Subcutaneous abdominal adipose tissue (tissue), 5 donors: ENCODE data around the gene CDK13.

Experiments
- H3K27ac ChIP-seq: one replicate; pipeline ENCODE4 v1.7.0; 2013; ENCODE audit warnings: low read depth, mild to moderate bottlenecking, inconsistent platforms, low read length, moderate library complexity
- H3K27me3 ChIP-seq, 5 donors: one replicate each; pipeline ENCODE4 v1.7.0; 2013; ENCODE audit warnings: low read length in 5 of 5, inconsistent platforms in 1 of 5; ENCODE audit not compliant: control insufficient read depth in 5 of 5, insufficient read depth in 4 of 5
- H3K36me3 ChIP-seq, 5 donors: one replicate each; pipeline ENCODE4 v1.7.0; 2013; ENCODE audit warnings: low read length in 5 of 5; ENCODE audit not compliant: control insufficient read depth in 5 of 5, insufficient read depth in 5 of 5
- H3K4me1 ChIP-seq, 5 donors: one replicate each; pipeline ENCODE4 v1.7.0; 2013; ENCODE audit warnings: low read length in 5 of 5, mild to moderate bottlenecking in 3 of 5, moderate library complexity in 1 of 5; ENCODE audit not compliant: control insufficient read depth in 5 of 5, insufficient read depth in 5 of 5
- H3K4me3 ChIP-seq, 5 donors: one replicate each; pipeline ENCODE4 v1.7.0; 2013; ENCODE audit warnings: low read length in 5 of 5, low read depth in 1 of 5
- H3K9ac ChIP-seq, 5 donors: one replicate each; pipeline ENCODE4 v1.7.0; 2013; ENCODE audit warnings: low read length in 5 of 5, mild to moderate bottlenecking in 4 of 5, moderate library complexity in 3 of 5
- H3K9me3 ChIP-seq, 5 donors: one replicate each; pipeline ENCODE4 v1.7.0; 2013; ENCODE audit warnings: low read length in 5 of 5; ENCODE audit not compliant: control insufficient read depth in 5 of 5
- donor health status: healthy.
- donor health status: healthy.
- donor health status: healthy.
- donor health status: healthy.
- donor health status: healthy.

The CDK13 gene

DNA sequence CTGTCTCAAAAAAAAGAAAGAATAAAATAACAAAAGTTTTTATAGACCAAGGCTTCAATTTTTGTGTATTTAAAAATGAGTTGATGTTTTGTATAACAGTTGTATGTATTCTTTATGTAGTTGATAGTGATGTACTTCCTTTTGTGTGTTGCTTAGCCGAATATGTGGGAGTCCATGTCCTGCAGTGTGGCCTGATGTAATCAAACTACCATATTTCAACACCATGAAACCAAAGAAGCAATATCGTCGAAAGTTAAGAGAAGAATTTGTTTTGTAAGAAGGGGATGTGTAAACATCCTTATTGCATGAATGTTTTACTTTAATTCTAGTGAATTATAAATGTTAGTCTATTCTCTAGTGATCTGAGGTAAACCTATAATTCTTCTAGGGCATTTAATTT, 127.8 kb downstream of the CDK13 start:
- no peaks in the 10 kb centered on the region for H3K27me3 ChIP-seq
- no peak overlapping the region for H3K4me3 ChIP-seq
- peaks cover 0 to 14% (median 0%) of the 10 kb centered on the region in 5 donors for H3K4me1 ChIP-seq
- H3K9me3 ChIP-seq = no peaks in the 10 kb centered on the region
- no peak overlapping the region for H3K9ac ChIP-seq
- no peak overlapping the region for H3K27ac ChIP-seq
- H3K36me3 ChIP-seq = peaks cover 0 to 8% (median 3%) of the 10 kb centered on the region in 5 donors

DNA sequence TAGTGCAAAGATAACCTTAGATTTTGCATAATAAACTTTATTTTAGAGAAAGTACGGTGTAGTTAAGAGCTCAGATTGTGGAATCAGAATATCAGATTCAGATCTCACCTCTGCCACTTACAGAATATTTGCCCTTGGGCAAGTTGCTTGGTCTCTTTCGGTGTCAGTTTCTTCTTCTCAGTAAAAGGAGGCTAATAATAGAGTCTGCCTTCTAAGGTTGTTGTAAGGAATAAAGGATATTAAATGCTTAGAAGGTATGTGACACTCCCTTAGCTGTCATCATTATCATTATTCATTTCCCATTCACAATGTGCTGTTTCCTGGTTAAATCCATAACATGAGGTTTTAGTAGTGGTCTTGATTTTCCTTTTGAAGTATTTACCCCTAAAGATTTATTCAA, 142.1 kb downstream of the CDK13 start:
- Histone ChIP-seq H3K27me3 (no peaks in the 10 kb centered on the region), H3K9me3 (no peaks in the 10 kb centered on the region), H3K27ac (no peak overlapping the region), H3K4me1 (peaks cover 0 to 18% (median 15%) of the 10 kb centered on the region in 5 donors), H3K36me3 (peaks cover 20 to 65% (median 44%) of the 10 kb centered on the region in 5 donors), H3K4me3 (no peak overlapping the region), H3K9ac (no peak overlapping the region)

GRCh38 chr7:40093631-40094350, 143.7 kb downstream of the CDK13 start:
- Histone ChIP-seq H3K27ac (no peak overlapping the region), H3K4me1 (peaks cover 0 to 24% (median 15%) of the 10 kb centered on the region in 5 donors), H3K9ac (no peak overlapping the region), H3K36me3 (peaks cover 16 to 54% (median 34%) of the 10 kb centered on the region in 5 donors), H3K9me3 (no peaks in the 10 kb centered on the region), H3K4me3 (no peak overlapping the region), H3K27me3 (no peaks in the 10 kb centered on the region)

DNA sequence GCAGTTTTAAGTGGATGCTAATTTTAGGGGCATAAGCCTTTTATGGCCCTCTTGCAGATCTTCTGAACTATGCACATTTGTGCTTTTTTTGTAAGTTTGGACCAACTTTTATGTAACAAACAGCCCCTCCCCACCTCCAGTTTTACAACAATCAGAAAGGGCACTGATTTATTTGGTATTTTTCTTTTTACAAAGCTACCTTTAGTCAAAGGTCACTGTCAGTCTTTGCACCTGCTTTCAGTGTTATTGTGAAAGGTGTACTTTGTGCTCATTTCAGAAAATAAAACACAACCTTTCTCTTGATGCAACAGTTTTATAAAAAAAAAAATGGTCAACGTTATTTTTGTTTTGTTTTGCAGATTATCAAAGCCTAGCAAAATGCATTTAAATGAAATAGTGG, 145.2 kb downstream of the CDK13 start:
- Histone ChIP-seq H3K4me3 (no peak overlapping the region), H3K4me1 (peaks cover 0 to 24% (median 15%) of the 10 kb centered on the region in 5 donors), H3K9me3 (no peaks in the 10 kb centered on the region), H3K36me3 (peaks cover 11 to 43% (median 26%) of the 10 kb centered on the region in 5 donors), H3K27me3 (no peaks in the 10 kb centered on the region), H3K27ac (no peak overlapping the region), H3K9ac (no peak overlapping the region)

- Histone ChIP-seq H3K27me3 (no peaks in the 10 kb centered on the region), H3K9me3 (no peaks in the 10 kb centered on the region), H3K9ac (peak overlapping the region in 1 of 5 donors; percentile 40), H3K36me3 (peaks cover 11 to 38% (median 25%) of the 10 kb centered on the region in 5 donors), H3K27ac (peak overlapping the region; percentile 64), H3K4me3 (no peak overlapping the region), H3K4me1 (peaks cover 0 to 24% (median 15%) of the 10 kb centered on the region in 5 donors)
These were observed 145.8 kb downstream of the CDK13 start for GRCh38 chr7:40095695-40096327.

GRCh38 chr7:40097728-40098127, 147.7 kb downstream of the CDK13 start:
- H3K27ac ChIP-seq = no peak overlapping the region
- H3K9me3 ChIP-seq = no peaks in the 10 kb centered on the region
- no peaks in the 10 kb centered on the region for H3K27me3 ChIP-seq
- H3K9ac ChIP-seq = no peak overlapping the region
- H3K4me1 ChIP-seq = peaks cover 0 to 24% (median 15%) of the 10 kb centered on the region in 5 donors
- no peak overlapping the region for H3K4me3 ChIP-seq
- peaks cover 9 to 28% (median 22%) of the 10 kb centered on the region in 5 donors for H3K36me3 ChIP-seq

DNA sequence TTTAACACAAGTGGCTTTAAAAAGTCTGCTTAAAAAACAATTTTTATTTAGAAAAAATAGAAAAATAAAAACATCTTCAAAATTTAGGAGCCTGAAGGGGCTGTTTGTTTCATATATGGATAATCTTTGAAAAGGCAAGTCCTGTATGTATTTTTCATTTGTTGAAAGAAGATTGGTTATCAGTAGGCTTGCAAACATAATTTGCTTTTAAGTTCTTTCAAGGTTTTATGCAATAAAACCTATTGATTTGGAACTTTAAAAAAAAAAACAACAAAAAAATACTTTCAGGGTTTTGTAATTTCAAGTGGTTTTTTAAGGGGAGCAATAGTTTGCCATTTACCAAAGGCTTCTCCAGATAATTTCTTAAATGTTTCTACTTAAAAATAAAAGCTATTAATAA, 148.8 kb downstream of the CDK13 start:
- Histone ChIP-seq H3K4me3 (no peak overlapping the region), H3K9ac (no peak overlapping the region), H3K9me3 (no peaks in the 10 kb centered on the region), H3K27ac (no peak overlapping the region), H3K4me1 (peaks cover 0 to 19% (median 12%) of the 10 kb centered on the region in 5 donors), H3K36me3 (peaks cover 4 to 18% (median 14%) of the 10 kb centered on the region in 5 donors), H3K27me3 (no peaks in the 10 kb centered on the region)

DNA sequence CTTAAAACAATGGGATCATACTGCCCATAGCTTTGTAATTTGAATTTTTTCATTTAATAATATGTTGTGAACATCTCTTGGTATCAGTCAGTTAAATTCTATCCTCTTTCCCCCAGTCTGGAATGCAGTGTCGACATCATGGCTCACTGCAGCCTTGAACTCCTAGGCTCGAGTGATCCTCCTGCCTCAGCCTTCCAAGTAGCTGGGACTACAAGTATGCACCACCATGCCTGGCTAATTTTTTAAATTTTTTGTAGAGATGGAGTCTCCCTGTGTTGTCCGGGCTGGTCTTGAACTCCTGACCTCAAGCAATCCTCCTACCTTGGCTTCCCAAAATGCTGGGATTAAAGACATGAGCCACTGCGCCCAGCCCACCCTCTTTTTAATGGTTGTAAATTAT, 149.8 kb downstream of the CDK13 start:
- Histone ChIP-seq H3K36me3 (peaks cover 0 to 8% (median 5%) of the 10 kb centered on the region in 5 donors), H3K9ac (no peak overlapping the region), H3K27ac (no peak overlapping the region), H3K4me1 (peaks cover 0 to 17% (median 5%) of the 10 kb centered on the region in 5 donors), H3K9me3 (no peaks in the 10 kb centered on the region), H3K27me3 (no peaks in the 10 kb centered on the region), H3K4me3 (no peak overlapping the region)

DNA sequence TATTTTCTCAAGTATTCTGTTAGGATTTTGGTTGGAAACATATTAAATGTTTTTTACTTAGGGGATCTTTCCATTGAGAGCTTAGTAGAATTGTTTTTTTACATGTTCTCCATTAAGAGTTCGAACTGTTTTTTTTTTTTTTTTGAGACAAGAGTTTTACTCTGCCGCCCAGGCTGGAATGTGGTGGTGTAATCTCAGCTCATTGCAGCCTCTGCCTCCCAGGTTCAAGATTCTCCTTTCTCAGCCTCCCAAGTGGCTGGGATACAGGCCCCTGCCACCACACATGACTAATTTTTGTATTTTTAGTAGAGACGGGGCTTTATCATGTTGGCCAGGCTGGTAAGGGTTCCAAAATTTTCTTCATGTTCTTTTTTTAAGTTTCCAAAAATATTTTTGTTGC, 151.1 kb downstream of the CDK13 start:
- Histone ChIP-seq H3K4me1 (peaks cover 0 to 9% (median 0%) of the 10 kb centered on the region in 5 donors), H3K27ac (no peak overlapping the region), H3K36me3 (peaks cover 0 to 3% (median 0%) of the 10 kb centered on the region in 5 donors), H3K9ac (no peak overlapping the region), H3K4me3 (no peak overlapping the region), H3K9me3 (no peaks in the 10 kb centered on the region), H3K27me3 (no peaks in the 10 kb centered on the region)

GRCh38 chr7:40102897-40103296, 152.8 kb downstream of the CDK13 start:
- no peak overlapping the region for H3K9ac ChIP-seq
- H3K27ac ChIP-seq = no peak overlapping the region
- H3K27me3 ChIP-seq = no peaks in the 10 kb centered on the region
- peaks cover 0 to 3% (median 0%) of the 10 kb centered on the region in 5 donors for H3K36me3 ChIP-seq
- H3K4me1 ChIP-seq = peaks cover 0 to 2% (median 0%) of the 10 kb centered on the region in 5 donors
- H3K9me3 ChIP-seq = no peaks in the 10 kb centered on the region
- no peak overlapping the region for H3K4me3 ChIP-seq
